SK-N-SH (cell line): Measurements from ENCODE around the gene ULBP2.

Source experiments
- CHD2 ChIP-seq: fragments of 150-350 bp; IDR thresholded peaks from 2 replicates; pipeline ENCODE4 v1.6.1; 2018; ENCODE audit warnings: low read length; ENCODE audit not compliant: partially characterized antibody
- CTCF ChIP-seq: fragments of 200-600 bp; sonication (generic); IDR thresholded peaks from 2 replicates; pipeline ENCODE4 v1.6.1; 2017; ENCODE audit warnings: antibody characterized with exemption, mild to moderate bottlenecking, moderate library complexity
- EZH2phosphoT487 ChIP-seq: fragments of 200-600 bp; sonication (generic); IDR thresholded peaks from 2 replicates; pipeline ENCODE4 v1.6.1; 2017; ENCODE audit warnings: low read depth, mixed run types, mild to moderate bottlenecking, antibody characterized with exemption, moderate library complexity, borderline replicate concordance
- POLR2AphosphoS5 ChIP-seq: IDR thresholded peaks from 2 replicates; pipeline ENCODE4 v1.6.1; 2012; ENCODE audit warnings: low read depth, low read length
- REST ChIP-seq: IDR thresholded peaks from 2 replicates; pipeline ENCODE4 v1.6.1; 2012; ENCODE audit warnings: mild to moderate bottlenecking, low read depth, low read length, moderate library complexity
- TAF1 ChIP-seq: IDR thresholded peaks from 2 replicates; pipeline ENCODE4 v1.6.1; 2012; ENCODE audit warnings: low read depth, mild to moderate bottlenecking, low read length, moderate library complexity, borderline replicate concordance
- USF2 ChIP-seq: fragments of 150-350 bp; IDR thresholded peaks from 2 replicates; pipeline ENCODE4 v1.6.1; 2017; ENCODE audit warnings: antibody characterized with exemption, low read length, low read depth, borderline replicate concordance

- TF ChIP-seq REST = no peak
- no peak for TF ChIP-seq CTCF
- no peak for TF ChIP-seq EZH2phosphoT487
- TF ChIP-seq TAF1 = no peak
- no peak for TF ChIP-seq POLR2AphosphoS5
- no peak for TF ChIP-seq USF2
- no peak for TF ChIP-seq CHD2
These were observed 34.5 kb upstream of the ULBP2 start for GRCh38 chr6:149907317-149907716.
